SU-DHL-6 (cell line): ENCODE results near the gene RRP1B.

Experiments used
- H2AFZ ChIP-seq: fragments of 200-600 bp; sonication (generic); 2 replicates; pipeline ENCODE4 v1.6.1; 2014; ENCODE audit warnings: low read depth, mild to moderate bottlenecking, moderate library complexity, mixed read lengths, antibody characterized with exemption, low read length; ENCODE audit not compliant: severe bottlenecking
- H3F3A ChIP-seq: fragments of 200-600 bp; shearing (Covaris generic); 2 replicates; pipeline ENCODE4 v1.6.0; 2016; ENCODE audit warnings: antibody characterized with exemption, mild to moderate bottlenecking; ENCODE audit not compliant: insufficient read depth
- H3K27ac ChIP-seq: fragments of 200-600 bp; sonication (generic); 2 replicates; pipeline ENCODE4 v1.5.1; 2016; ENCODE audit warnings: low read depth, mild to moderate bottlenecking, low read length, moderate library complexity, mixed read lengths
- H3K27me3 ChIP-seq: fragments of 200-600 bp; sonication (generic), shearing (Covaris generic); 2 replicates; pipeline ENCODE4 v1.6.0; 2014; ENCODE audit warnings: mild to moderate bottlenecking, low read length
- H3K36me3 ChIP-seq: fragments of 200-600 bp; sonication (generic); 2 replicates; pipeline ENCODE4 v1.6.1; 2014; ENCODE audit warnings: mild to moderate bottlenecking, low read length, mixed read lengths
- H3K4me2 ChIP-seq: fragments of 300-600, 200-600 bp; shearing (Covaris generic), sonication (generic); 2 replicates; pipeline ENCODE4 v1.6.0; 2014; ENCODE audit warnings: low read length, low read depth, mild to moderate bottlenecking; ENCODE audit not compliant: poor library complexity, severe bottlenecking
- H3K4me3 ChIP-seq: fragments of 200-600 bp; sonication (generic); 2 replicates; pipeline ENCODE4 v1.5.1; 2014; ENCODE audit warnings: antibody characterized with exemption, low read length, mild to moderate bottlenecking, mixed read lengths; ENCODE audit not compliant: insufficient read depth, poor library complexity, severe bottlenecking
- H3K79me2 ChIP-seq: fragments of 200-600 bp; sonication (generic); 2 replicates; pipeline ENCODE4 v1.6.1; 2014; ENCODE audit warnings: mild to moderate bottlenecking, low read length, moderate library complexity; ENCODE audit not compliant: insufficient read depth
- H3K9ac ChIP-seq: fragments of 200-600 bp; sonication (generic); 2 replicates; pipeline ENCODE4 v1.7.0; 2014; ENCODE audit warnings: mild to moderate bottlenecking, low read length
- H3K9me2 ChIP-seq: fragments of 200-600 bp; sonication (generic); replicated peaks from 2 replicates; pipeline ENCODE4 v1.6.1; 2014; ENCODE audit warnings: low read length; ENCODE audit not compliant: insufficient read depth
- H3K9me3 ChIP-seq: fragments of 200-600 bp; sonication (generic); 2 replicates; pipeline ENCODE4 v1.6.1; 2014; ENCODE audit warnings: low read length, mixed read lengths; ENCODE audit not compliant: insufficient read depth
- H4K20me1 ChIP-seq: fragments of 200-600 bp; sonication (generic); 2 replicates; pipeline ENCODE4 v1.6.1; 2014; ENCODE audit warnings: low read depth, mild to moderate bottlenecking, antibody characterized with exemption, low read length, moderate library complexity, mixed read lengths
- CTCF ChIP-seq: fragments of 200-600 bp; sonication (generic); IDR thresholded peaks from one replicate; pipeline ENCODE4 v1.5.1; 2017; ENCODE audit warnings: antibody characterized with exemption, mild to moderate bottlenecking, low read length, moderate library complexity; ENCODE audit not compliant: insufficient read depth, poor library complexity, severe bottlenecking
- EZH2phosphoT487 ChIP-seq: fragments of 200-600 bp; sonication (generic), shearing (Covaris generic); conservative IDR thresholded peaks from 2 replicates; pipeline ENCODE4 v1.6.1; 2018; ENCODE audit warnings: mild to moderate bottlenecking, antibody characterized with exemption, low read length, moderate library complexity, mixed read lengths

Gene RRP1B

GRCh38 chr21:43635436-43635835, 23.9 kb upstream of the RRP1B start:
- Histone ChIP-seq H3K9ac (no peak overlapping the region), H3K4me2 (no peak overlapping the region), H3K27ac (no peak overlapping the region), H2AFZ (no peak overlapping the region), H3K9me2 (no peaks in the 10 kb centered on the region), H4K20me1 (no peaks in the 10 kb centered on the region), H3K36me3 (no peaks in the 10 kb centered on the region), H3K4me3 (no peak overlapping the region), H3K79me2 (no peaks in the 10 kb centered on the region), H3F3A (no peaks in the 10 kb centered on the region), H3K9me3 (no peaks in the 10 kb centered on the region), H3K27me3 (no peaks in the 10 kb centered on the region)
- TF ChIP-seq CTCF (no peak), EZH2phosphoT487 (no peak)

- H3K79me2 ChIP-seq, result no peaks in the 10 kb centered on the region
- H3K27ac ChIP-seq, result no peak overlapping the region
- H3K27me3 ChIP-seq, result no peaks in the 10 kb centered on the region
- H3K9me3 ChIP-seq, result no peaks in the 10 kb centered on the region
- no peak overlapping the region for H3K4me3 ChIP-seq
- no peak for TF ChIP-seq CTCF
- TF ChIP-seq EZH2phosphoT487, result no peak
- H3K36me3 ChIP-seq, result no peaks in the 10 kb centered on the region
- H3K4me2 ChIP-seq, result no peak overlapping the region
- H3F3A ChIP-seq, result no peaks in the 10 kb centered on the region
- no peak overlapping the region for H2AFZ ChIP-seq
- H3K9me2 ChIP-seq, result no peaks in the 10 kb centered on the region
- H3K9ac ChIP-seq, result no peak overlapping the region
- H4K20me1 ChIP-seq, result no peaks in the 10 kb centered on the region
Observed at GRCh38 chr21:43637530-43638158, 21.7 kb upstream of the RRP1B start.

GRCh38 chr21:43639470-43640353, 19.6 kb upstream of the RRP1B start:
- H3K9ac ChIP-seq, result no peak overlapping the region
- H4K20me1 ChIP-seq, result no peaks in the 10 kb centered on the region
- H3F3A ChIP-seq, result no peaks in the 10 kb centered on the region
- no peaks in the 10 kb centered on the region for H3K79me2 ChIP-seq
- H3K9me3 ChIP-seq, result no peaks in the 10 kb centered on the region
- no peaks in the 10 kb centered on the region for H3K9me2 ChIP-seq
- no peak overlapping the region for H2AFZ ChIP-seq
- no peak overlapping the region for H3K4me2 ChIP-seq
- H3K4me3 ChIP-seq, result no peak overlapping the region
- no peaks in the 10 kb centered on the region for H3K36me3 ChIP-seq
- TF ChIP-seq EZH2phosphoT487, result no peak
- TF ChIP-seq CTCF, result no peak
- H3K27ac ChIP-seq, result no peak overlapping the region
- no peaks in the 10 kb centered on the region for H3K27me3 ChIP-seq
